H7 (cell line): ENCODE results near the gene IL4. TPM values are rescaled to one million over a fixed set of nuclear protein-coding genes. Genes with fewer than 3 reads are reported as not detected.
"Not testable (repeated sequence)": the region's sequence is repeated elsewhere in the genome, so short reads cannot be mapped to it uniquely, and the experiment has no call there.

ENCODE experiments used
- DNase-seq: peaks from one replicate; pipeline ENCODE4 v3.0.0; 2012
- H3K27me3 ChIP-seq: 2 replicates; pipeline ENCODE4 v1.6.0; 2011; ENCODE audit warnings: mild to moderate bottlenecking, low read length; ENCODE audit not compliant: control insufficient read depth, insufficient read depth
- H3K36me3 ChIP-seq: replicated peaks from 2 replicates; pipeline ENCODE4 v1.5.1; 2011; ENCODE audit warnings: low read length; ENCODE audit not compliant: control insufficient read depth, insufficient read depth
- H3K4me3 ChIP-seq: 2 replicates; pipeline ENCODE4 v1.5.1; 2011; ENCODE audit warnings: low read depth, mild to moderate bottlenecking, control low read depth, low read length, moderate library complexity; ENCODE audit not compliant: insufficient read depth
- total RNA-seq: library from RNA; depleted of rRNA; stranded (reverse); fragments of >200 nt; shearing (Covaris generic); gene quantifications from 2 replicates; pipeline ENCODE4 v1.2.3, GENCODE V29; 2014

Gene IL4
- total RNA-seq, 1 experiment from 2014 or later: not detected

- Histone ChIP-seq H3K36me3 (no peaks in the 10 kb centered on the region), H3K4me3 (no peak overlapping the region), H3K27me3 (no peaks in the 10 kb centered on the region)
- DNase-seq: no peak
Measured at GRCh38 chr5:132688536-132689339, 14.9 kb downstream of the IL4 start.

DNA sequence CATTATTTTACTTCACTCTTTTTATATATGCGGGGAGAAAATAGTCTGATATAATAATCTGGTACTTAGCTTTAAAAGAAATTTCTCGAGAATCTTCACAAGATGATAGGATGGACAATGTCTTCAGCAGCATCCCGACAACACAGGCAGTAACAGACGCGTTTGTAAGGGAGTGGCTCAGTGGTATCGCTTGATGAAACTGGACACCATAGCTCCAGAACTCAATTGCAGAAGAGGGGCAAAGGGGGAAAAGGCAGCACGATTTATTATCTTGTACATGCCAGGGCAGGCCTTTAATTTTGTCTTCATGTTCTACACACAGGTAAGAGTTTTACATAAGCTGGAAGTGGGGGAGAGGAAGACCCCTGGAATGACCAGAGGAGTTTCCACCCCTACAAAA lies 15.7 kb downstream of the IL4 start:
- Histone ChIP-seq H3K4me3 (no peak overlapping the region), H3K27me3 (no peaks in the 10 kb centered on the region), H3K36me3 (no peaks in the 10 kb centered on the region)
- no peak for DNase-seq

GRCh38 chr5:132690156-132690555 lies 16.4 kb downstream of the IL4 start:
- DNase-seq: no peak
- no peak overlapping the region for H3K4me3 ChIP-seq
- H3K27me3 ChIP-seq: no peaks in the 10 kb centered on the region
- H3K36me3 ChIP-seq: no peaks in the 10 kb centered on the region

GRCh38 chr5:132691755-132692631 lies 18.2 kb downstream of the IL4 start:
- H3K36me3 ChIP-seq, DNase-seq, H3K4me3 ChIP-seq, H3K27me3 ChIP-seq: not testable (repeated sequence)

- no peak overlapping the region for H3K4me3 ChIP-seq
- no peaks in the 10 kb centered on the region for H3K36me3 ChIP-seq
- no peaks in the 10 kb centered on the region for H3K27me3 ChIP-seq
- no peak for DNase-seq
Measured at GRCh38 chr5:132692632-132692967, 18.8 kb downstream of the IL4 start.

DNA sequence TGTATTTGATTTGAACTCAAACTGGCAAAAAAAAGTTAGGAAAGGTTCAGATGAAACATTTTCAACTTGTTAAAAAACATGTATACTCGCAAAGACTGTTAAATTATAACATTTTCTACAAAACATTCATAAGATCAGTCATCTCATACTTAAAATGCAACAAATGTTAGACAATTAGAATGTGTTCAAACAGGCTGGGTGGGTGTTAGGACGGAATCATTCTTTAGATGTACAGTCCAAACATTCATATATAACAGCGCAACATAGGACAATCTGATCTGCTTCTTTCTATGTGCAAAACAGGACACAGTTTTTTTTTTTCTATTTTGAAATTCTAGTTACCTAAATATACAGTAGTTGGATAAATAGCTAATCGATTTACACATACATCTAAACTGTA lies 22.2 kb downstream of the IL4 start:
- H3K4me3 ChIP-seq: no peak overlapping the region
- H3K27me3 ChIP-seq: no peaks in the 10 kb centered on the region
- H3K36me3 ChIP-seq: no peaks in the 10 kb centered on the region
- no peak for DNase-seq

GRCh38 chr5:132704875-132705274 lies 31.1 kb downstream of the IL4 start:
- Histone ChIP-seq H3K27me3 (no peaks in the 10 kb centered on the region), H3K4me3 (no peak overlapping the region), H3K36me3 (no peaks in the 10 kb centered on the region)
- no peak for DNase-seq

DNA sequence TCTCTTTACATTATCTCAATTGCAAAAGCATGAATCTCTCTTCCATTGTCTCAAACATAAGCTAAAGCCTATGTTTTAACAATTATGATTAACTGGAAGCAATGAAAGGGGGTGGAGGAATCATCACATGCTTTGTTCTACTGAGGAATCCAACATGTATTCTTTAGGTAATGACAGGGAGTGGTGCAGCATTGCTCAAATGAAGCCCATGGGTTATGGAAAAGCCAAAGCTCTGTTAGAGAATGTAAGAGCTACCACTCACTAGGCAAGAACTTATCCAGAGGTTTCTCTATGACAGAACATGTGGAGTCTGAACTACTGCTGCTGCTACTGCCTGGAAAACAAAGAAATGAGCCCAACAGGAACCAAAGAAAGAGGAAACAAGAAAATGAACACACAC lies 34.9 kb downstream of the IL4 start:
- no peaks in the 10 kb centered on the region for H3K27me3 ChIP-seq
- DNase-seq: no peak
- no peak overlapping the region for H3K4me3 ChIP-seq
- no peaks in the 10 kb centered on the region for H3K36me3 ChIP-seq

GRCh38 chr5:132714456-132715307 lies 40.9 kb downstream of the IL4 start:
- DNase-seq: no peak
- no peaks in the 10 kb centered on the region for H3K27me3 ChIP-seq
- no peak overlapping the region for H3K4me3 ChIP-seq
- H3K36me3 ChIP-seq: no peaks in the 10 kb centered on the region

DNA sequence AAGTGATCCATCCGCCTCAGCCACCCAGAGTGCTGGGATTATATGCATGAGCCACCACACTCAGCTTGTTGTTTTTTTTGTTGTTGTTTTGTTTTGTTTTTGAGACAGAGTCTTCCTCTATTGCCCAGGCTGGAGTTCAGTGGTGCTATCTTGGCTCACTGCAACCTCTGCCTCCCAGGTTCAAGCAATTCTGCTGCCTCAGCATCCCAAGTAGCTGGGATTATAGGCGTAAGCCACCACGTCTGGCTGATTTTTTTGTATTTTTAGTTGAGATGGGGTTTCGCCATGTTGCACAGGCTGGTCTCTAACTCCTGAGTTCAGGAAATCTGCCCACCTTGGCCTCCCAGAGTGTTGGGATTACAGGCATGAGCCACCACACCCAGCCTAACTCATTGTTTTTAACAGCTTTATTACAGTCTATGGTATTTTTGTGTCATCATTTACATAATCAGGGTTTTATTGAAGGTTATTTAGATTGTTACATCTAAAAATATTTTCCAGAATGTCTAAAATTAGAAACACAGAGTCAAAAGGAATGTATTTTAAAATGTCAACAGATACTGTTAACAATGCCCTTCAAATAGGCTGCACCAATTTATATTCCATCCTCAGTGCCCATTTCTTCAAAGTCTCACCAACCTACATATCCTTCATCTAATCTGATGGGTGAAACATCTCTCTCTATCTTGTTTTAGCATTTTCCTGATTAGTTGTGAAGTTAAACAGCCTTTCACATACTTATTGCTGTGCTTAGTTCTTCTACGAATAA lies 44.9 kb downstream of the IL4 start:
- Histone ChIP-seq H3K27me3 (no peaks in the 10 kb centered on the region), H3K36me3 (no peaks in the 10 kb centered on the region), H3K4me3 (no peak overlapping the region)
- DNase-seq: no peak

GRCh38 chr5:132725745-132726144 lies 52.0 kb downstream of the IL4 start:
- no peak for DNase-seq

DNA sequence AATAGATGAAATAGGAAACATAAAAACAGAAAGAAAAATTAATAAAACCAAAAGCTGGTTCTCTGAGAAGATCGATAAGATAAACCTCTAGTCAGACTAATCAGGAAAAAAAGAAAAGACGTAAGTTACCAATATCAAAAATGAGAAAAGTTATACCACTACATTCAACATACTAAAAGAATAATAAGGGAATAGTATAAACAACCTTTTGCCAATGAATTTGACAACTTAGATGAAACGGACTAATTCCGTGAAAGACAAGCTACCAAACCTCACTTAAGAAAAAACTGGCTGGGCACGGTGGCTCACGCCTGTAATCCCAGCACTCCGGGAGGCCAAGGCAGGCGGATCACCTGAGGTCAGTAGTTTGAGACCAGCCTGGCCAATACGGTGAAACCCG lies 56.1 kb downstream of the IL4 start:
- H3K36me3 ChIP-seq: no peaks in the 10 kb centered on the region
- no peaks in the 10 kb centered on the region for H3K27me3 ChIP-seq
- DNase-seq: no peak
- H3K4me3 ChIP-seq: no peak overlapping the region

More at GRCh38 chr5:132725745-132726144, 52.0 kb downstream of the IL4 start:
- no peaks in the 10 kb centered on the region for H3K27me3 ChIP-seq
- no peaks in the 10 kb centered on the region for H3K36me3 ChIP-seq
- H3K4me3 ChIP-seq: no peak overlapping the region
